SW480 (cell line): ENCODE data around the gene SLC25A15.
"Not testable (repeated sequence)": the region's sequence is repeated elsewhere in the genome, so short reads cannot be mapped to it uniquely, and the experiment has no call there.

Experiments
- DNase-seq: peaks from one replicate; pipeline ENCODE4 v3.0.0-alpha.2; 2016; ENCODE audit warnings: low spot score

SLC25A15 gene

GRCh38 chr13:40813667-40814454 lies 24.4 kb downstream of the SLC25A15 start:
- DNase-seq, result no peak

GRCh38 chr13:40814803-40815202 lies 25.4 kb downstream of the SLC25A15 start:
- no peak for DNase-seq

GRCh38 chr13:40818926-40819325 lies 29.5 kb downstream of the SLC25A15 start:
- no peak for DNase-seq

GRCh38 chr13:40819797-40820315 lies 30.4 kb downstream of the SLC25A15 start:
- DNase-seq, result no peak

GRCh38 chr13:40839725-40840124 lies 50.3 kb downstream of the SLC25A15 start:
- DNase-seq, result not testable (repeated sequence)

- not testable (repeated sequence) for DNase-seq
Measured at GRCh38 chr13:40840955-40841354, 51.5 kb downstream of the SLC25A15 start.
